Neutrophil (primary cell): ENCODE data around the gene HPGD.

Source experiments
- H3K27ac ChIP-seq: fragments of 200-600 bp; sonication (generic); 2 replicates; pipeline ENCODE4 v1.5.1; 2016; ENCODE audit warnings: mild to moderate bottlenecking, moderate library complexity
- H3K27me3 ChIP-seq: fragments of 200-600 bp; sonication (generic); 2 replicates; pipeline ENCODE4 v1.6.0; 2016; ENCODE audit warnings: mild to moderate bottlenecking
- H3K36me3 ChIP-seq: fragments of 200-600 bp; sonication (generic); 2 replicates; pipeline ENCODE4 v1.5.1; 2017
- H3K4me1 ChIP-seq, 2 experiments: fragments of 200-600 bp in 1 of 2; sonication (generic) in 1 of 2; 1 replicate in 1 of 2; 2 replicates in 1 of 2; pipeline versions ENCODE4 v1.5.1 to v1.6.1; 2013 to 2016; ENCODE audit warnings: low read depth in 1 of 2, low read length in 1 of 2, mild to moderate bottlenecking in 1 of 2, moderate library complexity in 1 of 2; ENCODE audit not compliant: control insufficient read depth in 1 of 2, insufficient read depth in 1 of 2
- H3K4me3 ChIP-seq, 2 experiments: fragments of 200-600 bp in 1 of 2; sonication (generic) in 1 of 2; 1 replicate in 1 of 2; 2 replicates in 1 of 2; pipeline ENCODE4 v1.5.1; 2013 to 2016; ENCODE audit warnings: low read depth in 1 of 2, low read length in 1 of 2, mild to moderate bottlenecking in 1 of 2, moderate library complexity in 1 of 2
- H3K9me3 ChIP-seq: fragments of 200-600 bp; sonication (generic); 2 replicates; pipeline ENCODE4 v1.5.1; 2016
- CTCF ChIP-seq: fragments of 200-600 bp; sonication (generic); IDR thresholded peaks from 2 replicates; pipeline ENCODE4 v1.5.1; 2016; ENCODE audit warnings: antibody characterized with exemption

The HPGD gene

GRCh38 chr4:174538123-174538875 is 16.0 kb upstream of the HPGD start:
- Histone ChIP-seq H3K9me3 (no peaks in the 10 kb centered on the region), H3K36me3 (no peaks in the 10 kb centered on the region), H3K27ac (no peak overlapping the region), H3K4me3 (no peak overlapping the region), H3K4me1 (no peaks in the 10 kb centered on the region), H3K27me3 (no peaks in the 10 kb centered on the region)
- no peak for TF ChIP-seq CTCF

DNA sequence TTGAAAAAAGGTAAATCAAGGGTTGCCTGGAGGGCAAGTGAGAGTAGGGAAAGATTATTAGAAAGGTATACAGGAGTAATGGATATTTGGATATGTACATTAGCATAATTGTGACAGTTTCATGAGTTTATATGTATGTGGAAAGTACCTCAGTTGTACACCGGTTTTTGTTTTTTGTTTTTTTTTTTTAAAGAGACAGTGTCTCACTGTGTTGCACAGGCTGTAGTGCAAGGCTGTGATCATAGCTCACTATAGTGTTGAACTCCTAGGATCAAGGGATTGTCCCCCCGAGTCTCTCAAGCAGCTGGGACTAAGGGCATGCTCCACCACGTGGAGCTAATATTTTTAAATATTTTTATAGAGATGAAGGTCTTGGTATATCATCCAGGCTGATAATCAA is 15.3 kb upstream of the HPGD start:
- Histone ChIP-seq H3K27ac (no peak overlapping the region), H3K36me3 (no peaks in the 10 kb centered on the region), H3K9me3 (no peaks in the 10 kb centered on the region), H3K27me3 (no peaks in the 10 kb centered on the region), H3K4me1 (no peaks in the 10 kb centered on the region), H3K4me3 (no peak overlapping the region)
- no peak for TF ChIP-seq CTCF

GRCh38 chr4:174534461-174534860 is 12.2 kb upstream of the HPGD start:
- Histone ChIP-seq H3K27me3 (no peaks in the 10 kb centered on the region), H3K36me3 (no peaks in the 10 kb centered on the region), H3K4me3 (no peak overlapping the region), H3K4me1 (no peaks in the 10 kb centered on the region), H3K27ac (no peak overlapping the region), H3K9me3 (no peaks in the 10 kb centered on the region)
- no peak for TF ChIP-seq CTCF

DNA sequence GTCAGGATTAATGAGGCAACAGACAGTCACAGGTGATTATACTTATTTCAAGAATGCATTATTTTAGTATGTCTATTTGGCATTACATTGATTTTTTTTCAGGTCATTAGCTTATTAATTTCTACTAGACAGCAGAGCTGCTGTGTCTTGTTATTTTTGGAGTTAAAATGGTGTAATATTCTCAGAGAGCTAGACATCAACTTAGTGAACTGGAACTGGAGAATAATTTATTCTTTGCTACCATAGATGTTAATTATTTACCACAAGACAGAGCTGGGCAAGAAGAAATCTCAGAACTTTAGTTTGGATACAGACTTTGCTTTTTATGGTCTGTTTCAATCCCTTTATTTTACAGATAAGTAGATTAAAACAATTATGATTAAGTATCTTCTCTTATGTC is 10.2 kb upstream of the HPGD start:
- Histone ChIP-seq H3K36me3 (no peaks in the 10 kb centered on the region), H3K4me3 (no peak overlapping the region), H3K27ac (no peak overlapping the region), H3K4me1 (peaks cover 3 to 4% of the 10 kb centered on the region in 2 experiments), H3K9me3 (no peaks in the 10 kb centered on the region), H3K27me3 (no peaks in the 10 kb centered on the region)
- no peak for TF ChIP-seq CTCF

GRCh38 chr4:174531486-174531885 is 9.2 kb upstream of the HPGD start:
- Histone ChIP-seq H3K9me3 (no peaks in the 10 kb centered on the region), H3K36me3 (no peaks in the 10 kb centered on the region), H3K4me1 (peaks cover 3 to 4% of the 10 kb centered on the region in 2 experiments), H3K4me3 (no peak overlapping the region), H3K27ac (no peak overlapping the region), H3K27me3 (no peaks in the 10 kb centered on the region)
- no peak for TF ChIP-seq CTCF
